Endothelial cell of hepatic sinusoid (primary cell): ENCODE data around the gene SLCO2A1.

ENCODE experiments used
- in situ Hi-C: cut with HindIII; loops from 2 replicates; pipeline ENCODE4 v1.10.0; 2017; ENCODE audit warnings: low sequenced_read_pairs

The SLCO2A1 gene

DNA sequence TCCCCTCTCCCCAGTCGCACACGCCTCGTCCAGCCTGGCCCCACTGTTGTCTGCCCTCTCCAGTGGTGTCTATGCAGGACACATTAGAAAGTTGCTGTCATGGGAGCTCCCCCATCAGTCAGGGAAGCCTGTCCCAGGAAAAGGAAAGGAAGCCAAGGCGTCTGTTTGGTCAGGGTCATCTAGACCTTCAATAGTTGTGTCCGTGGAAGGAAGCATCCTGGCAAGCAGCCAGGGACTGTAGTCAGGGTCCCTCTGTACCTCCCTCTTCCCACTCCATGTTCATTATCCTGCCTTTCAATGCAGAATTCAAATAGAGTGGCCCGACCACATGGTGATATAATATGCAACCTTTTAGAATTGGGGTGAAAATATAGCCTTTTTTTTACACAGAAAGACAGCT is 73.4 kb downstream of the SLCO2A1 start:
- in situ Hi-C loops = no loop called here

DNA sequence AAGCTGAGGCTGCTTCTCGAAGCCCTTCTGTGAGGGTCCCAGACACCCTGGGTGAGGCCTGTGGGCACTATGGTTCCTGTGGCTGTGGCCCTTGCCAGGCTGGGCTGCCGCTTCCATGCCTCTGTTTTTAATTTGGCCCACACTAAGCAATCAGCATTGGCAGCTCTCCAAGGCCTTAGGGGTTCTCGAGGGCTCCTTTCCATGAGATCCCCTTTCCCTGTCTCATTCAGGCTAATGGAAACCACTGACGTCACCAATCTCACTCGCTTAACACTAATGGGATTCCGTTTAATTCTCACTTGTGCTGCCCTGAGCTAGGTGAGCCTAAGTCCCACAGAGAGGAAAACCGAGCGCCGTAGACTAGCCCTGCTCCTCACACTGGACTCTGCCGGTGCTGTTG is 73.8 kb downstream of the SLCO2A1 start:
- in situ Hi-C loops = no loop called here

DNA sequence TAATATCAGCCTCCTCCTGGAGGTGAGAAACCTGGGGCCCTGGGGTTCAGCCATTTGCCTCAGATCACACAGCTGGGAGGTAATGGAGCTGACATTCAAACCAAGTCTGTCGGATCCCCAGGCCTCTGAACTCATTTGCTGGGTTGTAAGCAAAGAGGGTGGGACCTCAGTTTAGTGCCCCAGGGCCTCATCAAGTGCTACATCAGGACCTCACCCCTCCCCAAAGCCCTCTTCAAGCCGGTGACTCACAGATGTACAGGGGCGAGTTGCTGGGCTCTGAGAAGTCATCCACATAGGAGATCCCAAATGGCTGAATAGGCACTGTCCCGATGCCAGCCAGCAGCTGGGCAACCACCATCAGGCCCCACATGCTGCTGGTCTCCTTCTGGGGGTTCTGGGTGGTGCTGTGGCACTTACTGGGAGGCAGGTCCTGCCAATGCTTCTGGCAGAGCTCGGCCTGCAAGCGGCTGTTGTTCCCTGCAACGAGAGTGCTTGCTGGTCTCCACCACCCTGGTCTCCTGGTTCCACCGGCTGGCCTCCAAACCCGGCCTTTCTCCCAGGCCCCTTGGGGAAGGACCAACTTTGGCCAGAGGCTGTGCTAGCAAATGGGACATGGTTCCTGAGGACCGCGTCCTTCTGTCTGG is 74.9 kb downstream of the SLCO2A1 start:
- in situ Hi-C loops = no loop called here

DNA sequence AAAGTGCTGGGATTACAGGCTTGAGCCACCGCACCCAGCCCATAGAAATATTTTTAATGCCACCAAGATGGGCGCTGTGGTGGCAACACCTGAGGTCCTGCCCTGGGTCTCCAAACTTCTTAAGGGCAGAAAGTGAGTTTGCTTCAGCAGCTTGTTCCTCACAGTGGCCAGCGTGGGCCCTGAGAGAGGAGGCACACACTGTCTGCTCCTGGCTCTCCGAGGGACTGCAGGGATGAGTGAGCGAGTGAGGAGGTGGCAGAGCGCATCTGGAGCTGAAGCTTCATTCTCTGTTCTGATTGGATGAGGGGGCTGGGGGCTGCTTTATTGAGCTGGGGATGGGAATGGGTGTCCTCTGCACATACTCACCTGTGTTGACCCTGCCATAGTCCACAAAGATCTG is 76.4 kb downstream of the SLCO2A1 start:
- in situ Hi-C loops = no loop called here

DNA sequence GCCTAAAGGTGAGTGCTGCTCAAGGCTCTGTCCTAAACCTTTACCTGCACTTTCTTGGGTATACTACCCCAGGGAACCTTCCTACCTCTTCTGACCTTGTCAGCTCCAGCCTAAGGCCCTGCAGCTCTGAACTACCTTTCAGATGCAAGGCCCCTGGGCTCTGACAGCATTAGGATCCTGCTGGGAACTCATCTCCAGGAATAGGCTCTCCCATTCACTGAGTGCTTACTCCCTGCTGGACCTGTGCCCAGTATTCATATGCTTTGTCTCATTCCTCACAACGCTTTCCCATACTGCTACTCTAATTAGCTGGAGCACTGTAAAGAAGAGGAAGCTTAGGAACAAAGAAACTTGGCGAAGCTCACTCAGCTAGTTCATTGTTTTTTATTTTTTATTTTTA is 80.3 kb downstream of the SLCO2A1 start:
- in situ Hi-C loops = loop anchor here (5.0 to 25.0 kb wide), 2 partner anchors 63 to 263 kb away; no protein-coding TSS in a partner anchor

DNA sequence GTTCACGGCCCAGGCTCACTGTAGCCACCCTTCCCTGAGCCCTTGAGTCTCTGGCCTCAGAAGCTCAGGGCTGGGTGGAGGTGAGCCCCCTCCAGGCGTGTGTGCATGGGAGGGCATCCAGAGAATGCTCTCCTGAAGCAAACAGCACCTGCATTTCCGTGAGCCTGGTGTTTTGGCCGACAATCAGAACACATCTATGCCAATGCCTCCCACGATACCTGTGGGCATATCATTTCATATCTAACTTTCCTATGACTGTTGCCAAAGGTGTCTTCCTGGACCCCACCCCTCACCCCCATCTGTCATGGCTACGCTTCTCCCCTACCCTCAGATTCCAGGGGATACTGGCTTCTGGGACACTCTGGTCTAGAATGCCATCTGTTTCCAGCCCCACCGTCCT is 80.7 kb downstream of the SLCO2A1 start:
- in situ Hi-C loops = loop anchor here (5.0 to 25.0 kb wide), 2 partner anchors 63 to 263 kb away; no protein-coding TSS in a partner anchor

DNA sequence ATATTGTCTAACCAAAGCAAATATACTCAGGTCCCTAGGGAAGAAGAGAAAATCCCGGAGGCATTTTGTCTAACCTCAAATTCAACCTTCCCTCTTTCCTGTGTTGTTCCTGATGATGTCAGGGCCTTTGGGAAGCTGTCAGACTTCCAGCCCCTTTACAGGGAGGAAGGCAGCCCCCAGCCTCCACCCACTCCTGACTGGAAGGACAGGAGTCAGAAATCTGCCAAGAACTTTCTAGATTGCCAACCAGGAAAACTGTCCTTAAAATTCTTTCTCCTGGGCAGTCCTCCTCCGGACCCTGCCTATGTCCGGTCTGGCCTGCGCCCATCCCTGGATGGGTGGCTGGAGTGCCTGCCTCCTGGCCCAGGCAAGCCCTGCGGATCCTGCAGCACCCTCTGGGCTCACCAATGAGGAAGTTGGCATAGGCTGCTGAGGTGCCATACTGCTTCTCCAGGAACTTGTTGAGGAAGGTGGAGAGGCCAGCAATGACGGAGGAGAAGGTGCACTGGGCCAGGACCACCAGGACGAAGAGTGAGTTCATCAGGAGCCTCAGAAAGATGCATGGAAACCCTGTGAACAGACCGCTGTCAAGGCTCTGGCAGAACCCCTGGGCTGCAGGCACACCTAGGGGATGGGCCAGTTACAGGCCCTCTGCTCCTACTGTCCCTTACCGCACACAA is 81.5 kb downstream of the SLCO2A1 start:
- in situ Hi-C loops = loop anchor here (5.0 to 25.0 kb wide), 2 partner anchors 64 to 264 kb away; no protein-coding TSS in a partner anchor

DNA sequence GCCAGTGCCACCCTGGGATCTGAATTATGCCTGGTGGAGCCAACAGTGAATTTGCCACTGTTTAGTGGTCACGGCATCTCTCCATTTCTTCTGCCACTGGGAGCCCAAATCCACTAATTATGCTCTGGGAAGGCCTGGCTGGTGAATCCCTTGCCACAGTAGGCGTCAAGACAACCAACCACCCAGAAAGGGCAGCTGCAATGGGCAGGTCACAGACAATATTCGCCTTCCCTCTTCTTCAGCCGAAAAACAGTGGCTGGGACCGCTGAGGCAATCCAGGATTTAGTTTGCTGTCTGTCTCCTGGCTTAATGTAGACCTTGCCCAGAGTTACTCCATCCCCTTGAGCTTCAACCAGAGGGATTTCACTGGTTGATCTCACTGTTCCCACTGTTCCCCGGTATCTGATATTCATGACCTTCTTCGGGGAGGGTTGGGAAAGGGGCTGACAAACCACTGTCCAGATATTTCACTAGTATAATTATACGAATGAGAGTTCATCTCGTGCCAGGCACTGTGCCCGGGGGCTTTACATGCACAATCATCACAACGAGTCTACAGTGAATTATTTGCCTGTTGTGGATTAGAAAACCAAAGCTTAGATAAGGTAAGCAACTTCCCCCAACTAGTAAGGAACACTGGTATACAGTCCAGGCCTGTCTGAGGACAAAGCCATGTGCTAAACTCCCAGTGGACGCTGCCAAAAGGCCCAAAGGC is 84.2 kb downstream of the SLCO2A1 start:
- in situ Hi-C loops = loop anchor here (5.0 to 25.0 kb wide), 2 partner anchors 67 to 267 kb away; no protein-coding TSS in a partner anchor

DNA sequence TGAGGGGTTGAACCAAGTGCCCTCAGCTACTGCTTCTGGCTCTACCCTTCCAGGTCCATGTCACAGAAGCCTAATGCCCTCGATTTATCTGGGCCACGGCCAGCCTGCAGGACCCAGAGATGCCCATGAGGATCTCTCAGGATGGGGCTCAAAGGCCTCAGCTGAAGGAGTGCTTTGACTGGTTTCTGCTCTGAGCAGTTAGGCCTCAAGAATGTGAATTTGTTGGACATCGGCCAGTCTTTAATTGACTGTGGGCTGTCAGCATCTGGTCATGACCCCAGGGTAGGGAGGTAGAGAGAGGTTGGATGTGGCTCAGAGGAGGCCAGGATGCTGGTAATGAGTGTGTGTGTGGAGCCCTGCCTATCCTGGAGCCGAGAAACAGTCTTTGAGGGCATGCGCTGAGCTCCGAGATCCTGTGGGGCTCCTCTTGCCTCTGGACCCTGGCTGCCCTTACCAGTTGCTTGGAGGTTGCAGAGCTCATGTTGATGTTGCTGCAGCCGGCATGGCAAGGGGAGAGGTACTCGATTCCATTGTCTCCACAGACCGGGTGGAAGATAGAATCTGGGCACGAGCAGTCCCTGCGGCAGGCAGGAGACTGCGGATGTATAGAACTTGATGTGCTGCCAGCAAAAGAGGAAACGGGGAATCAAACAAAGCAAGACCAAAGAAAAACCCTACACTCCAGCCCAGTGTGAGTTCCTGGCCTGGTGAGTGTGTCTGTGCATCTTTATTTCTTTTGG is 84.9 kb downstream of the SLCO2A1 start:
- in situ Hi-C loops = loop anchor here (5.0 to 25.0 kb wide), 2 partner anchors 67 to 267 kb away; no protein-coding TSS in a partner anchor

DNA sequence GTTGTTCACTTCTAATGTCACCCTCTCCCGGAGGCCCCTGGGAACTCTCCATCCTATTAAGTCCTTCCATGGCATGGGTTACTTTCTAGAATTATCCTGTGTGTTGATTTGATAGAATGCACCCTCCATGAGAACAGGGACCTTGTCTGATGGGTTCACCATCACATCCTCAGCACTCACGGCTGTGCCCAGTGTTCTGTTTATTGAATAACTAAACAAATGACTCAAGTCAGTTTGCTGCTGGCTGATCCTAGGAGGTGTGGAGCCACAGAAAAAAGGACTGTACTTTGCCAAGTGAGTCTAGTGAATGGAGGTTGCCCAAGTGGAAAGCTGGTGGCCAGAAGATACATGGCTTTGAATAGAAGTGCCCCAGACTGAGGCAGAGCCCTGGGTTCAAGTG is 85.5 kb downstream of the SLCO2A1 start:
- in situ Hi-C loops = loop anchor here (25.0 kb wide), 1 partner anchor 268 kb away; no protein-coding TSS in a partner anchor

DNA sequence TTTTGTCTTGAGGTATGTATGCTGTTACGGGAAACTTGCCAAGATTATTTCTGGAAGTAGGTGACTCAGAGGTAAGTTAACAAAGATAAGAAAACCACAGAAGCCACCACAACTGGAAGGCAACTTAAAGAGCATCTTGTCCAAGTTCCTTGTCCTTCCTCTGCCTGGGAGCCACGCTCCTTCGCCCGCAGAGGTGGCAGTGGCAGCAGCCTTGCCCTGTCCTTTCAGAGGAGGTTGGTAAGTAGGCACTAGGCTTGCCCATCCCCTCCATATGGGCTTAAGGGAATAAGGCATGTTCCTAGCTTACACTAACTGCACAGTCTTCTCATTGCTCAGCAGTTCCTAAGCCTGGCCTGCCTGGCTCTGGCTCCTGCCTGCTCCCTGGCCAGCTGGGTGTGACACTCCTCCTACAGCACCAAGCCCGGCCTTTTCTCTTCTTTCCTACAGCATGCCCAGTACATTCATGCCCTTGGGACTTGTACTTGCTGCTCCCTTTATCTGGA is 86.0 kb downstream of the SLCO2A1 start:
- in situ Hi-C loops = loop anchor here (25.0 kb wide), 1 partner anchor 269 kb away; no protein-coding TSS in a partner anchor

DNA sequence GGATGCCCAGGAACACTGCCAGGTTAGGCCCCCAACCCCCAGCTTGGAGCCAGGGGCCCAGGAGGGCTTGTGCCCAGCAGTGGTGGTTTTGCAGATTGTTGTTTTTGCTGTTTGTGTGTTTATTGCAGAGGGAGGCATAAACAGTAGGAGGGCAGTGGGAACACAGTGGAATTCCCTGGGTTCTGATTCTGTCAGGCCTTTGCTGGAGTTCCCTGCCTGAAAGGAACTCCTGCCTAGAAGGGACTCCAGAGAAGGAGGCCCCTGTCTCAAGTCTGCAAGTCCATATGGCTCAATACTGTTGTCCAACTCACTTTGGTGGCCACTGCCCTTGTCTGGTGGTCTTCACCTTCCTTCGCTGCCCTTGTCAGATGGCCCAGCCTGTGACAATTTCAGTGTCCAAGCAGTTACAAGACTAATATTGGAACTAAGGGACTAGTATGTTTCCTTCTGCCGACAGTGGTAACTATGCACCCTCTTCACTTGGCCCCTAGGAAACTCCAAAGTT is 86.6 kb downstream of the SLCO2A1 start:
- in situ Hi-C loops = loop anchor here (25.0 kb wide), 1 partner anchor 269 kb away; no protein-coding TSS in a partner anchor

DNA sequence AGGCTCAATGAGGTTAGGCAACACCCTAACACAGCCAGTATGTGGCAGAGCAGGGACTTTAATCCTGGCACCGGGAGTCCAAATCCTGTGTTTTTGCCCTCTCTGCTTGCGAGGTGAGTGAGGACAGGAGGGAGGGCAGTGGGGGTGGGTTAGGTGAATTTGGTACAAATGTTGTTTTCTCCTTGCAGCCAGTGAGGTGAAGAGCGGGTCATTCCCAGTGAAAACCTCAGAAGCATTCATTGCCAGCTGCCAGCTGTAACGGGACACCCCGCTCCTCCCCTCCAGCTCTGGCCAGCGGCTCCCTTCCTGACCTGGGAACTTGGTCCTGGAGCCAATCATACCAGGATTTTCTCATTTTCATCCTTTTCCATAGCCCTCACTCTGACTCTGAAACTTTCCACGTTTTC is 88.3 kb downstream of the SLCO2A1 start:
- in situ Hi-C loops = loop anchor here (25.0 kb wide), 1 partner anchor 271 kb away; no protein-coding TSS in a partner anchor

DNA sequence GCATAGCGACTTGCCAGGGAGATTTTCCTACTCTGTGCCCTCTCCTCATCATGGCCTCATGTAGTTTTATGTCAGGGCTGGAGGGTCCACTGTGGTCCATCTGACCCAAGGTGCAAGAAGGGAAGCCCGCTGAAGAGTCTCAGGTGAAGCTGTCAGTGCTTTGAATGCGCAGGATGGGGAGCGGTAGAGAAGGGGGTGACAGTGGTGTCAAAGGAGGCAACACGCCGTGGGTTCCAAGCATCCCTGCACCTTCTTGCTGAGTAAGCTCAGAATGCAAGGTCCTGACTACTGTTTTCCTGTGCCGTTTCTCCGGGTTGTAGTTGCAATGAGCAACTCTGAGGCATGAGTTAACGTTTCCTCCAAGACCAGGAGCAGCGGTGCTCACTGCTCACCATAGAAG is 89.2 kb downstream of the SLCO2A1 start:
- in situ Hi-C loops = loop anchor here (25.0 kb wide), 1 partner anchor 272 kb away; no protein-coding TSS in a partner anchor

DNA sequence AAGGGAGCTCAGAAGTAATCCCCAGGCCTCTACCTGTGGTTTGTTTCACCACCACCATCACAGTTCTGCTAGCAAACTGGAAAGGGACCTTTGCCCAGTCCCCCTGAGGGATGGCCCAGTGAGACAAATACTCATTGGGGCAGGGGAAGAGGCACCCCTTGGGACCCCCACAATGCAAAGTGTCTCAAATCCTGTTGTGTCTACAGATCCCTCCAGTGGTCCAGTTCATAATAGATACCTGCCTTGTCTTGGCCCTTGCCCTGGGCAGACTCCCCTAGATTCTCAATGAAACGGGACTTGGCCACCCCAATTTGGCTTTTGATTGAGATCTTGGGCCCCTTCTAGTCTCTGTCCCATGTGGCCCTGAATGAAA is 90.3 kb downstream of the SLCO2A1 start:
- in situ Hi-C loops = loop anchor here (25.0 kb wide), 1 partner anchor 273 kb away; no protein-coding TSS in a partner anchor

DNA sequence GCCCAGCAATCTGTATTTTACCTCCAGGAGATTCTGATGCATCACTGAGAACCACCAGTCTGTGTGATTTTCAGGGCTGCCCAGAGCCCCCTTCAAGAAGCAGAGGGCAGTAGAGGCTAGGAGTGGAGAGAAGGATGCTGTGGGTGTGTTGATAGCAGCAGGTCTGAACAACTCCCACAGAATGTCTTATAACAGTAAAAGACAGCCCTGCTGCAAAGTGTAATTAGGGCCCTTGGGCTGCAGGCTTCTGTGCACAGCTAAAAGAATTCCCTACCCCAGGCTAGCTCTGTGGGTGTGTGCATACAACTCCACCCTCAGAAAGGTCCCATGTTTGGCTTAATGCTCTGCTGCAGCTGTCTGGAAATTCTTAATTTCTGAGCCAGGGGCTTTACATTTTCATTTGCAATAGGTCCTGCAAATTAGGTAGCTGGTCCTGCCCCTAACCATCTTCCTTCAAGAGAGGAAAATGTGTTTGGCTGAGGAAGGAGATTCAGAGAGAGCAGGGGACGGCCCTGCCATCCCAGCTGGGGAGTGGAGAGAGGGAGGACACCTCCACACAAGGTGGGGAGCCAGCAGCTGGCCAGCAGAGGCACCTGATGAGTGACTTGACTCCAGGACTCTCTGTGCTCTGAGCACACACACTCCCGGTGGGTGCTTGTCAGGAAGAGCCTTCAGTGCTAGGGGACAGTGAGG is 90.8 kb downstream of the SLCO2A1 start:
- in situ Hi-C loops = loop anchor here (25.0 kb wide), 1 partner anchor 273 kb away; no protein-coding TSS in a partner anchor

DNA sequence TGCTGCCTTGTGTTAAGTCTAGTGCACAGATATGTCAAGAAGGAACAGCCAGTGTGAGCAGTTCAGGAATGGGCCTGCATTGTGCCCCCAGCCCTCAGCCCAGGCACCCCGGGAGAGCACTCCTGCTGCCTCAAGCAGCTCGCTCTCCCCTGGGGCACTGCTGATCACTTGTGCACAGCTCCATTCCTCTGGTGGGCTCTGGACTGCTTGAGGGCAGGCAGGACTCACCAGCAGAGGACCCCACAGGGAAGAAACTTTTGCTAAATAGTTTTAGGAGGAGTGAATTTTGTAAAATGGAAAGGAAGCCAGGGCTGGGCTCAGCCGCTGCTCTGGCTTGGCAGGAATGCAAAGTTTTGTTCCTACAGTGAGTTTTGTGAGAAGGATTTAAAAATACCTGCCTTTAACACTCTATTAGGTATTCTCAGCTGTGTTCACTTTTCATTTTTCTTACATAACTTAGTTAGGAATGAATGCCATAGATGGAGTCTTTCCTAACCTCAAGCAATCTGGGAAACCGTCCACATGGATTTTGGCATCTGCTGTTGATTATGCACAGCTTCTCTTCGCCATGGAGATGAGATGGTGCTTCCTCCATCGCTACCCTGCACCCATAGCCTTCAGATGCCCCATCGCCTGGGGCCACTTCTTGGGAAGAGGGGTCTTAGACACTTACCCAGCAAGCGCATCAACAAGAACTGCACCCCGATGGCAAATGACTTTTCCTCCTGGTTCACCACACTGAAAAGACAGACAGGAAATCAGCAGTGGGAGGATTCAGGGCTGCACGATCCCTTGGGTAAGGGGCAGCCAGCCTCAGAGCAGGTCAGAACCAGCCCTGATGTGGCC is 91.7 kb downstream of the SLCO2A1 start:
- in situ Hi-C loops = loop anchor here (25.0 kb wide), 1 partner anchor 274 kb away; no protein-coding TSS in a partner anchor

DNA sequence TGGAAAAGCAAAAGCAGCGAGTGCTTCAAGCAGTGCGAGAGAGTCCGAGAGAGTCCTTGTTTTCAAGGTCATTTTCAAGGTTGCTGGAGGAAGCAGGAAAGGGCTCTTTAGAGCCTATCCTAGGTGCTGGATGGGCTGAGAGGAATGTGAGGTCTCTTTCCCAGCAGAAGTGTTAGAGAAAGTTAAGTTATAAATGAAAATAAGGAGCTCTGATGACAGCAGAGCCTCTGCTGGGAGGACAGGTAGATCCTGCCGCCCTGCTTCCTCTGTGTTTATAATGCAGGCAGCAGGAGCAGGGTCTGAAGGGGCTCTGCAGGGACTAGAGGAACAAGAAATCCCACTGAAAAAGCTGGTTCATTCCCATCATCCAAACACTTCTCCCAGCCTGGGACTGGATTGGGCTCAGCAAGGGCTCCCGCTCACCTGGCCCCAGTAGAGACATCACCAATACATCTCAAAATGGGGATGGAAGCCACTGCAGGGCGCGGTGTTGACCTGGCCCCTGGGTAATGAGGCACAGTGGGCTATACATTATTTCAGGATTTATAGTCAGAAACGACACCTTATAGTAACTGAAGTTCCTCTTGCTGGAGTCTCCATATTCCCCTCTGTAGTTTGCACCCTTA is 92.6 kb downstream of the SLCO2A1 start:
- in situ Hi-C loops = loop anchor here (25.0 kb wide), 1 partner anchor 275 kb away; no protein-coding TSS in a partner anchor
